Peyer's patch (tissue), 4 donors: Measurements from ENCODE around the gene LEFTY2. TPM values are rescaled to one million over a fixed set of nuclear protein-coding genes. Genes with fewer than 3 reads are reported as not detected.

Source experiments
- DNase-seq, 3 donors: peaks; one replicate each; pipeline ENCODE4 v3.0.0-alpha.2; 2017 to 2019
- H3K27ac ChIP-seq, 4 donors: fragments of 200-600 bp; sonication (generic); one replicate each; pipeline ENCODE4 v1.5.1; 2016 to 2019
- H3K27me3 ChIP-seq, 2 donors: fragments of 200-600 bp; sonication (generic); one replicate each; pipeline ENCODE4 v1.5.1; 2019
- H3K36me3 ChIP-seq, 3 donors: fragments of 200-600 bp; sonication (generic); one replicate each; pipeline ENCODE4 v1.5.1; 2016 to 2019
- H3K4me1 ChIP-seq, 4 donors: fragments of 200-600 bp; sonication (generic); one replicate each; pipeline ENCODE4 v1.5.1; 2016 to 2019
- H3K4me3 ChIP-seq, 4 donors: fragments of 200-600 bp; sonication (generic); 1 replicate in 3 of 4; 2 replicates in 1 of 4; pipeline ENCODE4 v1.5.1; 2016 to 2019; ENCODE audit warnings: mild to moderate bottlenecking in 1 of 4
- H3K9me3 ChIP-seq, 4 donors: fragments of 200-600 bp; sonication (generic); one replicate each; pipeline ENCODE4 v1.5.1; 2016 to 2019; ENCODE audit warnings: mild to moderate bottlenecking in 1 of 4
- POLR2A ChIP-seq, 2 donors: fragments of 450-650 bp; IDR thresholded peaks; one replicate each; pipeline ENCODE4 v1.5.1; 2017; ENCODE audit warnings: antibody characterized with exemption in 2 of 2, mild to moderate bottlenecking in 2 of 2, moderate library complexity in 2 of 2
- total RNA-seq, 4 donors: library from RNA; depleted of rRNA; stranded (reverse); fragments of >200 nt; gene quantifications; one replicate each; pipeline ENCODE4 v1.1.0, GENCODE V29; 2016
- TF ChIP-seq, protein P1 (sequence below), 6 experiments: fragments of 450-650 bp in 4 of 6; fragments of 200-600 bp in 2 of 6; sonication (generic) in 1 of 6; IDR thresholded peaks; one replicate each; pipeline ENCODE4 v1.5.1; 2017 to 2019; ENCODE audit warnings: antibody characterized with exemption in 6 of 6, mild to moderate bottlenecking in 3 of 6, moderate library complexity in 1 of 6

Gene LEFTY2
- total RNA-seq, 4 donors from 2014 or later, result not detected

DNA sequence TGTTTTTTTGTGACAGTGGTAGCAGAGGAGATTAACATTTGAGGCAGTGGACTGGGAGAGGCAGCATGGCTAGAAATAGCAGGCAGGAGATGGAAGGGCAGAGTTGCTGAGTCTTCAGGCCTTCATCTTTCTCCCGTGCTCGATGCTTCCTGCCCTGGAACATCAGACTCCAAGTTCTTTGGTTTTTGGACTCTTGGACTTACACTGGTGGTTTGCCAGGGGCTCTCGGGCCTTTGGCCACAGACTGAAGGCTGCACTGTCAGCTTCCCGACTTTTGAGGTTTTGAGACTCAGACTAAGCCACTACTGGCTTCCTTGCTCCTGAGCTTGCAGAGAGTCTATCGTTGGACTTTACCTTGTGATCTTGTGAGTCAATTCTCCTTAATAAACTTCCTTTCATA is 24.2 kb upstream of the LEFTY2 start:
- Histone ChIP-seq H3K27me3 (no peaks in the 10 kb centered on the region), H3K27ac (no peak overlapping the region), H3K4me3 (no peak overlapping the region), H3K36me3 (no peaks in the 10 kb centered on the region), H3K9me3 (no peaks in the 10 kb centered on the region), H3K4me1 (no peaks in the 10 kb centered on the region)
- TF ChIP-seq, protein P1, sequence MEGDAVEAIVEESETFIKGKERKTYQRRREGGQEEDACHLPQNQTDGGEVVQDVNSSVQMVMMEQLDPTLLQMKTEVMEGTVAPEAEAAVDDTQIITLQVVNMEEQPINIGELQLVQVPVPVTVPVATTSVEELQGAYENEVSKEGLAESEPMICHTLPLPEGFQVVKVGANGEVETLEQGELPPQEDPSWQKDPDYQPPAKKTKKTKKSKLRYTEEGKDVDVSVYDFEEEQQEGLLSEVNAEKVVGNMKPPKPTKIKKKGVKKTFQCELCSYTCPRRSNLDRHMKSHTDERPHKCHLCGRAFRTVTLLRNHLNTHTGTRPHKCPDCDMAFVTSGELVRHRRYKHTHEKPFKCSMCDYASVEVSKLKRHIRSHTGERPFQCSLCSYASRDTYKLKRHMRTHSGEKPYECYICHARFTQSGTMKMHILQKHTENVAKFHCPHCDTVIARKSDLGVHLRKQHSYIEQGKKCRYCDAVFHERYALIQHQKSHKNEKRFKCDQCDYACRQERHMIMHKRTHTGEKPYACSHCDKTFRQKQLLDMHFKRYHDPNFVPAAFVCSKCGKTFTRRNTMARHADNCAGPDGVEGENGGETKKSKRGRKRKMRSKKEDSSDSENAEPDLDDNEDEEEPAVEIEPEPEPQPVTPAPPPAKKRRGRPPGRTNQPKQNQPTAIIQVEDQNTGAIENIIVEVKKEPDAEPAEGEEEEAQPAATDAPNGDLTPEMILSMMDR (IDR thresholded peaks at IDR 0.05), result no peak
- no peak for TF ChIP-seq POLR2A (IDR thresholded peaks at IDR 0.05)
- no peak for DNase-seq

DNA sequence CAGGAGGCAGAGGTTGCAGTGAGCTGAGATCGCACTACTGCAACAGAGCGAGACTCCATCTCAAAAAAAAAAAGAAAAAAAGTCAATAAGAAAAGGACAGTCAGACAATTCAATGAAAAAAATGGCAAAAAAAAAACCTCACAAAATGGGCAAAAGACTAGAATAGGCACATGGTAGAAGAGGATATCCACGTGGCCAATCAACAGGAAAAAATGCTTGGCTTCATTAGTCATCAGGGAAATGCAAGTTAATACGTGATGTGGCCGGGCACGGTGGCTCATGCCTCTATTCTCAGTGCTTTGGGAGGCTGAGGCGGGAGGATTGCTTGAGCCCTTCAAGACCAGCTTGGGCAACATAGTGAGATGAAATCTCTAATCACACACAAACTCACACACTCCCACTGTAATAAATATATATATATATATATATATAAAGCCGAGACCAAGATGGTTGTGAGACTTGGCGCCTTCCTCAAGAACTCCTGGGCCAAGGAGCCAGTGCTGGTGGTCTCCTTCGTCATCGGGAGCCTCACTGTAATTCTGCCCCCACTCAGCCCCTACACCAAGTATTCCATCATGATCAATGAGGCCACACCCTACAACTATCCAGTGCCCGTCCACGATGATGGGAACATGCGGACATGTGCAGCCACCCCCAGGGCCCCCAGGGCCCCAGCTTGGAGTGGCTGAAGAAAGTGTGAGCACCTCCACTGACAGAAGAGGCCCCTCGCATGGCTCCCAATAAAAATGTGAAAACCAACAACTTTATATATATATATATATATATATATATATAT is 22.9 kb upstream of the LEFTY2 start:
- no peak for TF ChIP-seq POLR2A (IDR thresholded peaks at IDR 0.05)
- TF ChIP-seq, protein P1 (IDR thresholded peaks at IDR 0.05), result no peak
- H3K9me3 ChIP-seq, result no peaks in the 10 kb centered on the region
- DNase-seq, result peak in 1 of 3 donors; percentile 5

DNA sequence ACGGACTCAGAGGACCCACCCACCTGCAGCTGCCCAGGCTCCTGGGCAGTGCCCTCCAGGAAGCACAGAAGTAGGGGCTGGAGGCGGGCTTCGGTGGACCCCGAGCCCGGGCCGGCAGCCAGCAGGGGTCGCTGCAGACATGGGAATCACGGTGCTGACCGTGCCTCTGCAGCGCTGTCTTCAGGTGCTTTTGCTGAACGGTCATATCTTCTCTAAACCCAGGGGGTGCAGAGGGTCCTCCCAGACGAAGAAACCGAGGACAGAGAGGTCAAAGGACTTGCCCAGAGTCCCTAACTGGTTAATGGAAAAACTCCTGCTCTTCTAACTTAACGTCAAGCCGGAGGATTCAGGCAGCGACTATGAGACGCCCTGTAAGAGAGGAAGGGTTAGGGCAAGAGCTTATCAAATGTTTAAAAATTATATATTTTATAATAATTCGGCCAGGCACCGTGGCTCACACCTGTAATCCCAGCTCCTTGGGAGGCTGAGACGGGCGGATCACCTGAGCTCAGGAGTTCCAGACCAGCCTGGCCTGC is 21.5 kb upstream of the LEFTY2 start:
- peak; percentile 60 to 77 (median 76) for DNase-seq
- H3K27me3 ChIP-seq, result no peaks in the 10 kb centered on the region
- no peak overlapping the region for H3K27ac ChIP-seq
- H3K4me1 ChIP-seq, result no peaks in the 10 kb centered on the region
- no peak overlapping the region for H3K4me3 ChIP-seq
- H3K36me3 ChIP-seq, result no peaks in the 10 kb centered on the region
- TF ChIP-seq POLR2A (IDR thresholded peaks at IDR 0.05), result no peak
- TF ChIP-seq, protein P1 (IDR thresholded peaks at IDR 0.05), result peak in 5 of 6 experiments; percentile 56 to 68 (median 59)
- no peaks in the 10 kb centered on the region for H3K9me3 ChIP-seq

More for the DNA sequence above, 22.9 kb upstream of the LEFTY2 start:
- Histone ChIP-seq H3K27me3 (no peaks in the 10 kb centered on the region), H3K27ac (no peak overlapping the region), H3K36me3 (no peaks in the 10 kb centered on the region), H3K4me1 (no peaks in the 10 kb centered on the region), H3K4me3 (no peak overlapping the region)

DNA sequence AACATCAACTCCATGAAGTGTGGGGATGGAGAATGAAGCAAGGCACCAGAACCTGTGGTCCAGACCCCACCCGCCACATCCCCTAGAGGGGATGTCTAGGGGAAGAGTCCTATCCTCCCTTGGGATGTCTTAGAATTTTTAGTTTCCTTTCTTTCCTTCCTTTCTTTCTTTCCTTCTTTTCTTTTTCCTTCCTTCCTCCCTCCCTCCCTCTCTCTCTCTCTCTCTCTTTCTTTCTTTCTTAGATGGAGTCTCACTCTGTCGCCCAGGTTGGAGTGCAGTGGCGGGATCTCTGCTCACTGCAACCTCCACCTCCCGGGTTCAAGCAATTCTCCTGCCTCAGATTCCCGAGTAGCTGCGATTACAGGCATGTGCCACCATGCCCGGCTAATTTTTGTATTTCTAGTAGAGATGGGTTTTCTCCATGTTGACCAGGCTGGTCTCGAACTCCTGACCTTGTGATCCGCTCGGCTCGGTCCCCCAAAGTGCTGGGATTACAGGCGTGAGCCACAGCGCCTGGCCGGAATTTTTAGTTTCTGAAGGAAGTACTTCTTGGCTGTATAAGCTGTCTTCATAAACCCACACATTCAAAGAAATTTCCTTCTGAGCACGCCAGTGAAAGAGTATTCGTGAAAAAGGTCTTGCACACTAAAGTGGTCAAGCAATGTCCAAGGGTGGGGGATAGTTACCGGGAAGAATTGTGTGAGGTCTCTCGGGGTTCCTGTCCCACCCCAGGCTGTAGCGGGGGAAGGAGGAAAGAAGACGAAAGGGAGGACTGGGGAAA is 20.8 kb upstream of the LEFTY2 start:
- Histone ChIP-seq H3K9me3 (no peaks in the 10 kb centered on the region), H3K36me3 (no peaks in the 10 kb centered on the region), H3K4me1 (no peaks in the 10 kb centered on the region), H3K27ac (no peak overlapping the region), H3K4me3 (no peak overlapping the region), H3K27me3 (no peaks in the 10 kb centered on the region)
- DNase-seq, result no peak
- TF ChIP-seq POLR2A (IDR thresholded peaks at IDR 0.05), result no peak
- TF ChIP-seq, protein P1 (IDR thresholded peaks at IDR 0.05), result no peak

DNA sequence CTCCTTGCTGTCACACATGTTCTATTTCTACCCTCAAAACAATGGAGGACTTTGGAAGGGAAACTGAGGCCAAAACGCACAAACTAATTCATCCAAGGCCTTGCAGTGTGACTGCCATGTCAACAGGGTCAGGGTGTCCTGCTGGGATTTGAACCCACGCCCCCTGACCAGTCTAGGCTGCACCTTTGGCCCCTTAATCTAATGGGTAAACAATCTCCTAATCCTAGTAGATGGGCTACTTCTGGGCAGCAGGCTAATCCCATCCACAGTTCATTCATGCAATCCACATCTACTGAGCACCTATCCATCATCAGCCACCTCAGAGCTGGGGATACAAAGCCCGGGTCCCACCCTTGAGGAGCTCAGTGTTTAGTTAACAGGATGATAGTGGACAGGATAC is 17.0 kb upstream of the LEFTY2 start:
- no peak overlapping the region for H3K4me3 ChIP-seq
- H3K27me3 ChIP-seq, result no peaks in the 10 kb centered on the region

More for the DNA sequence above, 17.0 kb upstream of the LEFTY2 start:
- no peak for TF ChIP-seq POLR2A (IDR thresholded peaks at IDR 0.05)
- TF ChIP-seq, protein P1 (IDR thresholded peaks at IDR 0.05), result no peak
- no peak for DNase-seq
- Histone ChIP-seq H3K36me3 (no peaks in the 10 kb centered on the region), H3K27ac (no peak overlapping the region), H3K9me3 (no peaks in the 10 kb centered on the region), H3K4me1 (no peaks in the 10 kb centered on the region)
